ENCODE data around the gene PPP2R2B. TPM values are rescaled to one million over a fixed set of nuclear protein-coding genes. Genes with fewer than 3 reads are reported as not detected.

Gene PPP2R2B
- total RNA-seq, 1 experiment from 2014 or later, result 14.0 TPM

DNA sequence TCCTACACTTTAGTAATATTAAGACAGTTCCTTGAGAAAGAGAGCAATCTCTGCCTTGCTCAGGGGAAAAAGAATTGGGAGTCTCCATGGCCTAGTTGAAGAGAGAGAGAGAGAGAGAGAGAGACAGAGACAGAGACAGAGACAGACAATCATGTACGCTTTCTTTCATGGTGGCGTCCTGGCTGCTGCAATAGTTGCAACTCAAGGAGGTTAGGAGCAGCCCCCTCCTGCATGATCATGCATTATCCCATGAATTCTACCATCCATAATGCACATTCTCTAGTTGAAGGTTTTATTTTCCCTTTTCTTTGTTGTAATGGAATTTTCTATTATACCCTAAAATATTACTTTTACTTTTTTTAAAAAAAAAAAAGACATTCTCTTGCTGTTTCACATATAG is 50.7 kb downstream of the PPP2R2B start:
- no peak for DNase-seq (ENCODE audit: low spot score)

GRCh38 chr5:146825033-146825432 is 53.5 kb downstream of the PPP2R2B start:
- DNase-seq (ENCODE audit: low spot score), result peak; percentile 66

- no peak for DNase-seq (ENCODE audit: low spot score)
These were observed 56.8 kb downstream of the PPP2R2B start for GRCh38 chr5:146821732-146822131.

DNA sequence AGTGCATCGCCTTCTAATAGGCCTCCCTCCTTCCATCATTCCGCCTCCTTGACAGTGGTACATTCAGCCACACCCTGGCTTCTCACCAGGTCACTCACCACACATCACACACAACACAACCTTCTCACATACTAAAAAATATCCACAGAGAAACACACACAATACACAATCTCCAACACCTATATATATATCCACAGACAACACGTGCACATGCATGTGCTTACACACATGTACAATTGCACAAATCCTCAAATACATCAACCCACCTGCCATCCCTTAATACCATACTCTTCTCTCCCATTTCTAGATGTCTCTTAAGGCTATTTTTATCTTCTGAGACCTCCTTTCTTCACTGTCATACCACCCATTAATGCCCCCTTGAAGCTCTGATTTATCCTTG is 57.6 kb downstream of the PPP2R2B start:
- DNase-seq (ENCODE audit: low spot score), result no peak

- no peak for DNase-seq (ENCODE audit: low spot score)
These were observed 59.7 kb downstream of the PPP2R2B start for GRCh38 chr5:146818822-146819221.

GRCh38 chr5:146817973-146818372 is 60.6 kb downstream of the PPP2R2B start:
- no peak for DNase-seq (ENCODE audit: low spot score)

DNA sequence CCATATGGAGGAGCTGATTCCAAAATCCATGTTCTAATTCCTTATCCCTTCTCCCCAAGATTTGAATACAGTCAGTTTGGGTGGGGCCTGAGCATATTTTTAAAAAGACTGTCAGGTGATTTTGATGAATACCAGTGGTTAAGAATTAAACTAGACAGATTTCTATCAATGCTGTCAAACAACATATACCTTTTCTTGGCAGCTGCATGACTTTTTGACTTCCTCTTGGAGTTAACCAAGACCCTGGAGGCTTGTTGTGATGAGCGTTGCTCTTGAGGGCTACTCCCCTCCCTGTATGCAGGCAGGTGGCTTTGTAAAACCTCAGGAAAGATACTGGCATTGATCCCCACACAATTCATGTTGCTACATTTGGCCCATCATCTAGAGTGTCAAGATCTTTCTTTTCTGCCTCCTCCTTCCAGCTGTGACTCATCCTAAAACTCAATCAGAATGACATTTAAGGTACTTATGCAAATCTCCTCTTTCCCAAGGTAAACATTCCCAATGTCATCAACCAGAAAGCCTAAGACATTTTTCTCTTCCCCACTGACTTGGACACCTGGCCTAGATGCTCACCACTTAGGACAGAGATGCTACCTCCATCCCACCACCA is 61.7 kb downstream of the PPP2R2B start:
- no peak for DNase-seq (ENCODE audit: low spot score)

GRCh38 chr5:146815411-146815810 is 63.1 kb downstream of the PPP2R2B start:
- no peak for DNase-seq (ENCODE audit: low spot score)

GRCh38 chr5:146813346-146814157 is 65.0 kb downstream of the PPP2R2B start:
- DNase-seq (ENCODE audit: low spot score), result no peak

DNA sequence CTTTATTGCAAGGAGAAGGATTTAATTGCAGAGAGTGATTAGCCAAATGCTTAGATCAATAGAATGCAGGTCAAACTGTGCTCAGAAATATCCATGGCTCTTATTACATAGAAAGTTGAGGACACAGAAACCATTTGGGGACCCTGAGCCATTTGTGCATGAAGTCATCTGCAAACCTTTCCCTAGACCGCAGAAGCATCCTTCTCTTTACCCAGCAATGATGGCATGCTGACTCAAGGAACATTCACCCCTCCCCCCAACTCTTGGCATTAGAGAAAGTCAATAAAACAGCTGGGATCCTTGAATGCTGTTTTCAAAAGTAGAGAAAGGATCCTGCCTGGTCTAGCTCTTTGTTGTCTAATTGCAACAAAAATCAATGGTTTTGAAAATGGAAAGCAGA is 73.5 kb downstream of the PPP2R2B start:
- DNase-seq (ENCODE audit: low spot score), result peak; percentile 56

DNA sequence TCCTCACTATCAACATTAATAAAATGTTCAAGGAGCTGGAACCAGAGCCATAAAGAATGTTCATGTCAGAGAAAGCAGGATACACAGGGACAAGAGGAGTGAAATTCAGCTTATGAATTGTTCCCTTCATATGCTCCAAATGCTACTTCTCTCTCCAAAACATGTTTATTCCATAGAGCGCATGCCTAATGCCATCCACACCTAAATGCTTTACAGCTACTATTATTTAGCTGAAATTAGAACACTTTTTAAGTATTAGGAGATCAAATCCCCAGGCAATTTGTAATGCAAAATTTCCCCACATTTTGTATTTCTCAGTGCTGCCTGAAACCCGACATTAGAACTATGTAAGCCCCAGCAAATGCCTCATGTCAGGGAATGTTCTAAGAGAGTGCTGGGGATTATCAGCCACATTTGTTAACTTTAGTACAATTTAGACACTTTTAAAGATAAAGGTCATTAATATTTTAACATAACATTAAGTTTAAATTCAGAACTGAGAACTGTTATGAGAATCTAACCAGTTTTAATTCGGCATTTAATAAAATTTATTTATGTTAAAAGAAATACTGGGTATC is 75.5 kb downstream of the PPP2R2B start:
- no peak for DNase-seq (ENCODE audit: low spot score)

GRCh38 chr5:146799671-146800070 is 78.9 kb downstream of the PPP2R2B start:
- no peak for DNase-seq (ENCODE audit: low spot score)

DNA sequence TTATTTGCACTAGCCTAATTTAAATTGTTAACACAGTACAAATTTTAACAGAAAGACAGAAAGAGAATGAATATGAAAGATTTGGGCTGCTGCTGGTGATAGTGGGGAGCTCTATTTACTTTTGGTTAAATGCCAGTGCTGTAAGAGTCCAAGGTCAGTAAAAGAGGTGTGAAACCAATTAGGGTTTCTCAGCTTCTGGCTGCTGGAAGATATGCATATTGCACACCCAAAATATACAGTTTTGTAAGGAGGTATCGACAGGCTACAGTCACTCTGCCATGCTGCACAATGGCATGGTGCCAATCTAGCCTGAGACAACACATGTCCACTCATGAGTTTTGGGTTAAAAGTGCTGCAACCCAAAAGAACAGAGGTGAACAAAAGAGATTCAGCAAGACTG is 79.3 kb downstream of the PPP2R2B start:
- no peak for DNase-seq (ENCODE audit: low spot score)

- no peak for DNase-seq (ENCODE audit: low spot score)
These were observed 80.9 kb downstream of the PPP2R2B start for GRCh38 chr5:146797658-146798057.

DNA sequence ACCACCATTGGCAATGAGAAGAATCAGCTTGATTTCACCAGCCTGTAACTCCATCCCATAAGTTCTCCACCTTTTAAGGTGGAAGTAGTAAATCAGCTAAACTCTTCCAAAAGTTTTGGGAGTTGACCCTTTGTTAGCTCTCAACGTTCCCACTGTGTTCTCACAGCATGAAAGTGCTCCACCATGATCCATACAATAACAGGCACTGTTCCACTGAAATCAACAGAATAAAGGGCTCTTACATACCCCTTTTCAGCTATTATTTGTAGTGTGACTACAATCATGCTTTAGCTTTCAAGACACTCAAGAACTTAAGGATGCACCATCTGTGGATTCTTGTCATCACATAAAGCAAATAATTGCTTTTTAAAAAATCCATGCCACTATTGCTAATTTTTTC is 81.6 kb downstream of the PPP2R2B start:
- DNase-seq (ENCODE audit: low spot score), result no peak

DNA sequence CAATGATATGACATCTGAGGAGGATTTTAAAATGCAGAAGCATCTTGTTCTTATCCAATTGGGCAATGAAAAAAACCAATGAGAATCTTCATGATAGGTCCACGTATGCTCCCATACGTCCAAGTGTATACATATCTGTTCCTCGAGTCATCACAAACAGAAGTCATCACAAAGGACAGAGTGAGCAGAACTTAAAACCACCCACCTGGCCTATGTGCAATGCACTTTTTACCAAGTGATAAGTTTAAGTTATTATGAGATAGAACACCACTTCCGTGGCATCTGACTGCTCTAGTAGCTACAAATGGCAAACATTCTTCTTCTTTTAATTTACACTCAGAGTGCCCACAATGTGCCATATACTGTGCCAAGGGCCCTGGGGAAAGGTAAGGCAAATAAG is 82.4 kb downstream of the PPP2R2B start:
- no peak for DNase-seq (ENCODE audit: low spot score)

DNA sequence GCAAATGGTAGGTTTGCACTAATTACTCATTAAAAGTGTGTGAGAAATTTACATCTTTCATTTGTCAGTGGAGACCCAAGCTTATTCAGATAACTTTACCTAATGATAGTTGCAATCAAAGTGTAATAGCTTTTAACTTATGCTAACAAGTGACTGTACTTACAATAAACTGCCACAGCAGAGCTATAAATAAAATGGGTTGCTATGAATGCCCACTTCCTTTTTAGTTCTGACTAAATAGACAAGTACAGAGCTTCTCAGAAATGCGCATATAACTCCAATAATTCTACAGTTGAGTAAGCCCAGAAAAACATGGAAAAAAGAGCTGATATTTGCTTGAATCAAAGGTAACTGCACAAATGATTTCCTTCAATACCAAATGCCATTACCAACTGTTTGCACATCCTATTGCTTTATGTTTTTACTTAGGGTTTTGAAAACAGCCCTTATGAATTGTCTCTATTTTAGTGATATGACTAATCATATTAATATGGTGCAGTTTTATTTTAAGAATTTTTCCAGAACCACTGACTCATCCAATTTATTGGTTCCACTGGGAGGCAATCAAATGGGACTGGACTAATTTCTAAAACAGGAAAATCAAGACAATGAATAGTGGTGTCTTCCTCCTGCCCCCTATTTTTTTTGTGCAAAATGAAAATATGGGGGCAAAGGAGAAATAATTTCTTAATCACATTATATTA is 84.1 kb downstream of the PPP2R2B start:
- peak; percentile 43 for DNase-seq (ENCODE audit: low spot score)

DNA sequence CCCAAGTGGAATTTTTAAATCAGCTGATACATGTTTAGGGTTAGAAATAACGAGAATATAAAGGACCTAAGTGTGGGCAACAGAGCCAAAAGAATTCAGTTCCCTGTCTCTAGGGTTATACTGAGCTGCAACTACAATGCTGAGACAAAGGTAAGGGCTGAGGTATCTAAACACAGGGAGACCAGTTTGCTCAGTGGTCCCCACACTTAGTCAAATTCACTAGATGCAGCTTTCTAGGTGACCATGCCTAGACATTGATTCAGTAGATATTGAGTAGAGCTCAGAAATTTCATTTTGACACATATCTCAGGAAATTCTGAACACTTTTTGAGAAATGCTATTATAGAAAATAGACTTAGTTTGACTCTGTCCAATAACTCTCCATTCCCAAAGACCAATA is 84.8 kb downstream of the PPP2R2B start:
- no peak for DNase-seq (ENCODE audit: low spot score)

- DNase-seq (ENCODE audit: low spot score), result no peak
These were observed 87.1 kb downstream of the PPP2R2B start for GRCh38 chr5:146791471-146791870.

DNA sequence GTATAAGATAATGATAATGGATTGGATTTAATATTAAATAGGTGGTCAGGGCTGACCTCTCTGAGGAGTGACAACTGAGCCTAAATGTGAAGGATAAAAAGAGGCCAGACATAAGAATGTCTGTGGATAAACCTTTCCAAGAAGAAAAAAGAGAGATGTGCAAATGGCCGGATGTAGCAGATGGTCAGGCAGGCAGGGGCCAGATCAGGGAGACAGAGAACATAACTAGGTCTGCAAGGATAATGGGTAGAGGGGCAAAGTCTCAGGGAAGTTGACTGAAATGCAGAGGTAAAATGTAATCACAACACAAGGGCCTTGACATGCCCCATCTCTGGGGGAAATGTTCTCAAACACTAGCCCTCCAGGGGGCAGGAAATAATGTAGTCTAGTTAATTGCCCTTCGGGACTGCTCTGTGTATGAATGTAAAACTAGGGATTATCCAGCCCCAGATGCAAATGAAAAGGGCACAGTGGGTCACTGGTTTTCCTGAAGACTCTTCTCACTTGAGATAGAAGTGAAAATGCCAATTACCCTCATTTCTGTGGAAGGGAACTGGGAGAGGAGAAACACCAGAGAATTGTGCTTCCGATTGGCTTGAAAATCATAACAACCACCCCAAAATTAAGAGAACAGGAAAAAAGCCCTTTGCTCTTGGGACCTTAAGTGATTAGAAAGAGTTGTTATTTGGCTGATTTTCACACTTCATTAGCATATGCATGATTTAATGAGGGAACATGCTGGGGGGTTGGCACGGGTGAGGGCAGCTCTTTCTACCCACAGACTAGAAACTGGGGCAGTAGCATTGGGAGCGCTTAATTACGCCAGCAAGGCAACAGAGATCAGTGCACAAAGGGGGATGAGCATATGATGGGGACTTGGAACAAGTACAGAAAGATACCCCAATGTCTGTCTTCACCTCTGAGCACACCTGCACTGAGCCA is 88.6 kb downstream of the PPP2R2B start:
- no peak for DNase-seq (ENCODE audit: low spot score)

- no peak for DNase-seq (ENCODE audit: low spot score)
These were observed 89.7 kb downstream of the PPP2R2B start for GRCh38 chr5:146788898-146789297.

Measured in A172 (cell line).